ENCODE measurements around the gene UBIAD1.
A peak's percentile ranks its signal among the peaks of the same experiment; 100 is the strongest.

The UBIAD1 gene

DNA sequence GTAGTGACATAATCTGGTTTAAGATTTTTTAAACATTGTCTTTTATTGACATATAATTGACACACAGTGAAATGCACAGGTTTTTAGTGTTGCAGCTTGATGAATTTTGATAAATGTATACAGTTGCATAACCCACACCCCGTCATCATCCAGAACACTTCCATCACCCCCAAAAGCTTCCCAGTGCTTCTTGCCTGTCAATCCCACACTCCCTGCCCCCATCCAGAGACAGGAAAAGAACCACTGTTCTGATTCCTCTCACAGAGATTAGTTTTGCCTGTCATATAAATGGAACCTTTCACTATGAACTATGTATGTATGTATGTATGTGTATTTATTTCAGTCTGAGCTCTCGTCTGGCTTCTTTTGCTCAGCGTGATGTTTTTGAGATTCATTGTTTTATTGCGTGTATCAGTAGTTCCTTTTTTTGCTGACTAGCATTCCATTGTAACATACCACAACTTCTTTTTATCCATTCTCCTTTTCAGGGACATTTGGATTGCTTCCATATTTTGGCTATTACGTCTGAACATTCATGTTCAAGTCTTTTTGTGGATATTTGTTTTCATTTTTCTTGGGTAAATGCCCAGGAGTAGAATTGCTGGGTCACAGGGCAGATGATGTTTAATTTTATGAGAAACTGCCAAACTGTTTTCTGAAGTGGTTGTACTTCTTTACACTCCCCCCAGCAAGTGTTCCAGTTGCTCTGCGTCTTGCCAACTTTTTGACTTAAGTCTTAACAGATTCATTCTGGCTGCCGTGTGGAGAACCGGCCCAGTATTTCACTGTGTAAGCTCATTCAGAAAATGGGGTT lies 8.7 kb downstream of the UBIAD1 start:
- DNase-seq: peak; percentile 66
- peaks cover 2% of the 10 kb centered on the region for H3K36me3 ChIP-seq (replicated peaks)
- TF ChIP-seq, protein P1, sequence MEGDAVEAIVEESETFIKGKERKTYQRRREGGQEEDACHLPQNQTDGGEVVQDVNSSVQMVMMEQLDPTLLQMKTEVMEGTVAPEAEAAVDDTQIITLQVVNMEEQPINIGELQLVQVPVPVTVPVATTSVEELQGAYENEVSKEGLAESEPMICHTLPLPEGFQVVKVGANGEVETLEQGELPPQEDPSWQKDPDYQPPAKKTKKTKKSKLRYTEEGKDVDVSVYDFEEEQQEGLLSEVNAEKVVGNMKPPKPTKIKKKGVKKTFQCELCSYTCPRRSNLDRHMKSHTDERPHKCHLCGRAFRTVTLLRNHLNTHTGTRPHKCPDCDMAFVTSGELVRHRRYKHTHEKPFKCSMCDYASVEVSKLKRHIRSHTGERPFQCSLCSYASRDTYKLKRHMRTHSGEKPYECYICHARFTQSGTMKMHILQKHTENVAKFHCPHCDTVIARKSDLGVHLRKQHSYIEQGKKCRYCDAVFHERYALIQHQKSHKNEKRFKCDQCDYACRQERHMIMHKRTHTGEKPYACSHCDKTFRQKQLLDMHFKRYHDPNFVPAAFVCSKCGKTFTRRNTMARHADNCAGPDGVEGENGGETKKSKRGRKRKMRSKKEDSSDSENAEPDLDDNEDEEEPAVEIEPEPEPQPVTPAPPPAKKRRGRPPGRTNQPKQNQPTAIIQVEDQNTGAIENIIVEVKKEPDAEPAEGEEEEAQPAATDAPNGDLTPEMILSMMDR (IDR thresholded peaks at IDR 0.05; ENCODE audit: low read depth, low read length, missing control alignments): no peak
- no peak overlapping the region for H3K4me3 ChIP-seq (ENCODE audit: low read depth, low read length)
- H3K27me3 ChIP-seq (replicated peaks): no peaks in the 10 kb centered on the region
- H3K27ac ChIP-seq: peak overlapping the region; percentile 52
- in situ Hi-C loops (cut with HindIII; ENCODE audit: low pct_ligation_motif_present, low sequenced_read_pairs): no loop called here

DNA sequence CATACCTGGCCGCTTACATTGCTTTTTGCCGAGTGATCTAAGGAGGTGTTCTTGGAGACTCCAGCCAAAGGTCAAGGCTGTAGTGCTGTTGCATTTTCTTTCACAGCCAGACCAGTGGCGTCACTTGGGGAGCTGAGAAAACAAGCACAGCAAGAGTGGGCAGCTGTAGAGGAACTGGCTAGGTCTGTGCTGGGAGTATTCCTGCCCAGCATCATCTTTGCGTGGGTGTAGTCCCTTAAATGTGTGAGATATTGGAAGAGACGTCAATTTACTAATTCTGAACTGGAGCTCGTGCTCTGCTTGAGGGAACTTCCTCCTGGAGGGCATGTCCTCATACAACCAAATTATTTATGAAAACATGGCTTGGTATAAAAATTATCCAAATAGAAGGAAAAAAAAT lies 10.2 kb downstream of the UBIAD1 start:
- in situ Hi-C loops (cut with HindIII; ENCODE audit: low pct_ligation_motif_present, low sequenced_read_pairs): no loop called here
- DNase-seq: no peak
- TF ChIP-seq, protein P1 (IDR thresholded peaks at IDR 0.05; ENCODE audit: low read depth, low read length, missing control alignments): no peak
- no peak overlapping the region for H3K27ac ChIP-seq
- H3K4me3 ChIP-seq (ENCODE audit: low read depth, low read length): no peak overlapping the region
- peaks cover 2% of the 10 kb centered on the region for H3K36me3 ChIP-seq (replicated peaks)
- no peaks in the 10 kb centered on the region for H3K27me3 ChIP-seq (replicated peaks)

GRCh38 chr1:11284784-11285183 lies 11.8 kb downstream of the UBIAD1 start:
- Histone ChIP-seq H3K4me3 (ENCODE audit: low read depth, low read length) (no peak overlapping the region), H3K27me3 (replicated peaks) (no peaks in the 10 kb centered on the region), H3K27ac (no peak overlapping the region), H3K36me3 (replicated peaks) (no peaks in the 10 kb centered on the region)
- TF ChIP-seq, protein P1 (IDR thresholded peaks at IDR 0.05; ENCODE audit: low read depth, low read length, missing control alignments): no peak
- in situ Hi-C loops (cut with HindIII; ENCODE audit: low pct_ligation_motif_present, low sequenced_read_pairs): no loop called here
- DNase-seq: no peak

DNA sequence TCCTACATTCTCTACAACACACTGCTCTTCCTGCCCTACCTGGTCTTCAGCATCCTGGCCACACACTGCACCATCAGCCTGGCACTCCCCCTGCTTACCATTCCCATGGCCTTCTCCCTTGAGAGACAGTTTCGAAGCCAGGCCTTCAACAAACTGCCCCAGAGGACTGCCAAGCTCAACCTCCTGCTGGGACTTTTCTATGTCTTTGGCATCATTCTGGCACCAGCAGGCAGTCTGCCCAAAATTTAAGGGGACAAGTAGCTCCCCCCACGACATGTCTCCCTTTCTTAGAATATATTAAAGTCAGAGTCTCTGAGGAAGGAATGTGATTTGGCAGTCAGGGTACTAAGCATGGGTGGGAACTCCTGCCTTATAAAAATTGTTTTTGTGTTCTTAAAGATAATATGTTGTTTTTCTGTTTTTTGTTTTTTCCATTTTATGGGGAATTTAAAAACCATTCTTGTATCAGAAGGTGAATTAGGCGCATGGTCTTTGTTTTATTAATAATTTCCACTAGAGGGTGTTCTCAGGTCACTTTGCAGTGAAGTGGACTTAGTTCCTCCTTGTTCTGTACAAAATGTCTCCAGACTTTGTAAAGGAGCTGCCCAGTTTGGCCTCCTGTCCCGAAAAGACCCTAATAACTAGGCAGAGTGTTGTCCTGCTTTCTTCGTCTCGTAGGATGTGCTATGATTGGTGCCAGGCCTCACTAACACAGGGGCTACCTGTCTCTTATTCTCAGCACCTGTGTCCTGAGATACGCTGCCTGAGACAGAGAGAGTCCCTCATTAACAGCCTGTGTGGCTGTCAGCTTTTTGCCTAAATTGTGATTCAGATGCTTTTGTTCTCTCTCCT lies 13.1 kb downstream of the UBIAD1 start:
- no peaks in the 10 kb centered on the region for H3K36me3 ChIP-seq (replicated peaks)
- H3K27me3 ChIP-seq (replicated peaks): no peaks in the 10 kb centered on the region
- DNase-seq: no peak
- H3K27ac ChIP-seq: no peak overlapping the region
- H3K4me3 ChIP-seq (ENCODE audit: low read depth, low read length): no peak overlapping the region
- TF ChIP-seq, protein P1 (IDR thresholded peaks at IDR 0.05; ENCODE audit: low read depth, low read length, missing control alignments): no peak
- in situ Hi-C loops (cut with HindIII; ENCODE audit: low pct_ligation_motif_present, low sequenced_read_pairs): no loop called here

DNA sequence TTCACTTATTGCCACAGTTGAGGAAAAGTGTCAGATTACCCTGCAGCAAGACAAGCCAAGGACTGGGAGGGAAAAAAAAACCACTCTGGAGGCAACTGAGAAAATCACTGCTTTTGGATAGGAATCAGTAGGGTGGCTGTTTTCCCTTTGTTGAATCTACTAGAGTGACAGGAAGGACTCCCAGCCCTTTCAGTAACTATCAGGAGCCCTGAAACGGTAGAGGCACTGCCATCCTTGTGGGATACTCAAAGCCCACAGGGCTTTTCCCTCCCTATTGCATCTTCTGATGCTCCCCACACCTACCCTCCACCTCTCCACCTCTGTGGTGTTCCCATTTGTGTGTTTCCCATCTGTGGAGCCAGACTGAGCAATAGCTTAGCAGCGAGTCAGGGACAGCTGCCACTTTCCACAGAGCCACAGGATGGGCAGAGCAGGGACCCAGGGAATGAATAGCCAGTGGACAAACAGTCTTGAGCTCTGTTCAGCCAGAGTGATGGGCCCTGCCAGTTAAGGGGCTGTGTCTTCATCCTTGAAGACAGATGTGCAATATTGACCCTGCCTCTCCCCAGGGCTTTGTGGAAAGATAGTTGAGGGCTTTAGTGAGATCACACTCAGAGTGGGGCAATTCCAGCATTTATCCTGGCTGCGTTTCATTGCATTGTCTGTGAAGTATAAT lies 13.9 kb downstream of the UBIAD1 start:
- in situ Hi-C loops (cut with HindIII; ENCODE audit: low pct_ligation_motif_present, low sequenced_read_pairs): no loop called here
- Histone ChIP-seq H3K4me3 (ENCODE audit: low read depth, low read length) (no peak overlapping the region), H3K27ac (no peak overlapping the region), H3K27me3 (replicated peaks) (no peaks in the 10 kb centered on the region), H3K36me3 (replicated peaks) (no peaks in the 10 kb centered on the region)
- TF ChIP-seq, protein P1 (IDR thresholded peaks at IDR 0.05; ENCODE audit: low read depth, low read length, missing control alignments): no peak
- peak; percentile 17 for DNase-seq
